ENCODE measurements around the gene PLD4.

DNA sequence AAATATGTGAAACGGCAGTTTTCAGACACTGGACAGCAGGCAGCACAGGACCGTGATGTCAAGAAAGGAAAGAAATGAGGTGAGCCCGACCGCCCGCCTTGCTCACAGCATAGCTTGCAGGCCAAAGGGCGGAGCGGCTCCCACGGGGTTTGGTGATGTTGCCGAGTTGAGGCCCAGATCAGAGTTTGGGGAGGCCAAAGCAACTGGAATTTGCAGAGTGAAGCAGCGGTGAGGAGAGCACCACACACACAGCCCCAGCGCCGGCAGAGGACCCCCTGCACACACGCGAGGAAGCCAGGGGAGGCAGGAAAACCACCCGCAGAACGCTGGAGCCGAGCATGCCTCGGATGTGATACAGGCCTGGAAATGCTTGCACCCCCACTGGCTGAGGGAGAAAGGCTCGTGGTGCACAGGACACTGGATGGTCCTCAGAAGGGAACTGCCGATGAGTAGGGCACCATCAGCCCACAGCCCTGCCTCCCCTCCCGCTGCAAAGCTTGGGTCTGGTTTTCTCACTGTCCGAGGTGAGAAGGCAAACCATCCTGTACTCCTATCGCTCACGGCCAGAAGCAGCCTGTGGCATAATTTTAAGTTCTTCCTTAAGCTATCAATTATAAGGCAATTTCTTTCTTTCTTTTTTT lies 25.7 kb upstream of the PLD4 start:
- TF ChIP-seq, protein P1, sequence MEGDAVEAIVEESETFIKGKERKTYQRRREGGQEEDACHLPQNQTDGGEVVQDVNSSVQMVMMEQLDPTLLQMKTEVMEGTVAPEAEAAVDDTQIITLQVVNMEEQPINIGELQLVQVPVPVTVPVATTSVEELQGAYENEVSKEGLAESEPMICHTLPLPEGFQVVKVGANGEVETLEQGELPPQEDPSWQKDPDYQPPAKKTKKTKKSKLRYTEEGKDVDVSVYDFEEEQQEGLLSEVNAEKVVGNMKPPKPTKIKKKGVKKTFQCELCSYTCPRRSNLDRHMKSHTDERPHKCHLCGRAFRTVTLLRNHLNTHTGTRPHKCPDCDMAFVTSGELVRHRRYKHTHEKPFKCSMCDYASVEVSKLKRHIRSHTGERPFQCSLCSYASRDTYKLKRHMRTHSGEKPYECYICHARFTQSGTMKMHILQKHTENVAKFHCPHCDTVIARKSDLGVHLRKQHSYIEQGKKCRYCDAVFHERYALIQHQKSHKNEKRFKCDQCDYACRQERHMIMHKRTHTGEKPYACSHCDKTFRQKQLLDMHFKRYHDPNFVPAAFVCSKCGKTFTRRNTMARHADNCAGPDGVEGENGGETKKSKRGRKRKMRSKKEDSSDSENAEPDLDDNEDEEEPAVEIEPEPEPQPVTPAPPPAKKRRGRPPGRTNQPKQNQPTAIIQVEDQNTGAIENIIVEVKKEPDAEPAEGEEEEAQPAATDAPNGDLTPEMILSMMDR (IDR thresholded peaks at IDR 0.05) = no peak
- TF ChIP-seq POLR2A (IDR thresholded peaks at IDR 0.05) = no peak

All from uterus (tissue), 2 donors.